ENCODE measurements around the gene PGBD1. TPM values are rescaled to one million over a fixed set of nuclear protein-coding genes. Genes with fewer than 3 reads are reported as not detected.

PGBD1 gene
- total and polyA plus RNA-seq, 2 of the 13 experiments (the other 11 are each of a cell fraction or from before 2014, with no cell fraction given) = 3.6 to 6.9 TPM

GRCh38 chr6:28252009-28252975 lies 29.1 kb upstream of the PGBD1 start, which contains the start of gene ZKSCAN4:
ZKSCAN4 (minus strand) TSS chr6:28252269; CDS start chr6:28251980, 289 bp downstream.
- Histone ChIP-seq H4K20me1 (ENCODE audit: insufficient read depth, low read length) (no peaks in the 10 kb centered on the region), H2AFZ (ENCODE audit: low read length) (peak within 1 kb of the TSS; percentile 99), H3K9ac (ENCODE audit: insufficient read depth, low read depth, low read length) (peak within 1 kb of the TSS; percentile 79), H3K4me3 (replicated peaks in 1 of 3; ENCODE audit: insufficient read depth in 1 of 3, low read depth in 2 of 3, low read length in 3 of 3) (peak within 1 kb of the TSS; percentile 85 to 98 (median 97)), H3K79me2 (ENCODE audit: insufficient read depth, low read length) (peaks cover 11% of the 10 kb centered on the region), H3K27ac (ENCODE audit: extremely low read length, insufficient read depth, low read length) (peak within 1 kb of the TSS; percentile 30), H3K4me2 (ENCODE audit: low read depth, low read length) (peak within 1 kb of the TSS; percentile 95), H3K27me3 (ENCODE audit: control insufficient read depth in 1 of 2, insufficient read depth in 2 of 2, low read length in 2 of 2) (no peaks in the 10 kb centered on the region; a peak in 1 of 5 replicates), H3K9me3 (ENCODE audit: low read length) (no peaks in the 10 kb centered on the region), H3K4me1 (ENCODE audit: insufficient read depth, low read length) (peaks cover 27% of the 10 kb centered on the region), H3K36me3 (replicated peaks in 1 of 2; ENCODE audit: control insufficient read depth in 1 of 2, insufficient read depth in 2 of 2, low read length in 2 of 2) (peaks cover 0 to 9% of the 10 kb centered on the region in 2 experiments; a peak in 1 of 5 replicates)
- CTCF ChIA-PET (ENCODE audit: low intra/inter-chr PET ratio, low total read pairs) = no interaction called here
- FAIRE-seq (peak; percentile 89), DNase-seq (ENCODE audit: low spot score) (peak; percentile 88), ATAC-seq (peak; percentile 94)
- in situ Hi-C loops (cut with HindIII; ENCODE audit: extremely low pct_ligation_motif_present, low pct_unique_long_range_greater_than_20kb) (loop anchor here (5.0 kb wide), 1 partner anchor 115 kb away; no protein-coding TSS in a partner anchor), intact Hi-C loops (cut with micrococcal nuclease; ENCODE audit: unreplicated experiment) (loop anchor here (1.0 kb wide), 7 partner anchors 15 to 116 kb away; partner anchors contain the start of genes PGBD1, ZKSCAN3, ZKSCAN8 and ZSCAN26)
- POLR2A ChIA-PET = interaction anchor here (0.6 to 3.6 kb wide), 21 partner anchors 12 to 334 kb away, joined by 3 to 67 read pairs (median 5); partner anchors contain the start of genes PGBD1, ZKSCAN3, ZKSCAN8 and ZSCAN16
- WGBS (ENCODE audit: low lambda C conversion rate) = under 1% methylated on average over 12 of the region's 14 CpGs
- BruUV-seq (replicated peaks) = no TSS peak
- no peak for TF ChIP-seq ZNF441 (CRISPR knock-in tag; IDR thresholded peaks at IDR 0.05; ENCODE audit: borderline replicate concordance)
- 0 out of 2 replicates have a peak, but pooled peaks have one; percentile 43 for TF ChIP-seq ZNF878 (CRISPR knock-in tag; IDR thresholded peaks at IDR 0.05)
- TF ChIP-seq MTA1 (CRISPR knock-in tag; IDR thresholded peaks at IDR 0.05; ENCODE audit: borderline replicate concordance) = no peak
- TF ChIP-seq NONO (IDR thresholded peaks at IDR 0.05) = no peak
- TF ChIP-seq NONO (CRISPR knock-in tag; conservative IDR thresholded peaks at IDR 0.05) = peak; percentile 76
- 0 out of 2 replicates have a peak, but pooled peaks have one; percentile 63 for TF ChIP-seq ZNF512 (CRISPR knock-in tag; IDR thresholded peaks at IDR 0.05)
- peak; percentile 75 for TF ChIP-seq HCFC1 (IDR thresholded peaks at IDR 0.05; ENCODE audit: low read depth, low read length)
- no peak for TF ChIP-seq SNAI1 (CRISPR knock-in tag; IDR thresholded peaks at IDR 0.05; ENCODE audit: borderline replicate concordance)
- TF ChIP-seq THAP11 (CRISPR knock-in tag; IDR thresholded peaks at IDR 0.05) = peak; percentile 95
- TF ChIP-seq ZNF280D (CRISPR knock-in tag; IDR thresholded peaks at IDR 0.05) = no peak
- TF ChIP-seq BORCS8-MEF2B (CRISPR knock-in tag; IDR thresholded peaks at IDR 0.05) = peak; percentile 71
- TF ChIP-seq SMAD3 (CRISPR knock-in tag; IDR thresholded peaks at IDR 0.05) = peak; percentile 93
- peak; percentile 70; the same call in 1 of the 2 replicates for TF ChIP-seq ZFP1 (CRISPR knock-in tag; IDR thresholded peaks at IDR 0.05)
- TF ChIP-seq ZBTB10 (CRISPR knock-in tag; IDR thresholded peaks at IDR 0.05; ENCODE audit: borderline replicate concordance) = peak; percentile 89
- peak; percentile 51; the same call in 1 of the 2 replicates for TF ChIP-seq SRY (CRISPR knock-in tag; IDR thresholded peaks at IDR 0.05)
- TF ChIP-seq ZNF777 (CRISPR knock-in tag; IDR thresholded peaks at IDR 0.05) = peak; percentile 74

All from HepG2 (cell line).